GM18499 (cell line): Measurements from ENCODE around the gene WASL.
"Not testable (repeated sequence)": the region's sequence is repeated elsewhere in the genome, so short reads cannot be mapped to it uniquely, and the experiment has no call there.

Source experiments
- ATAC-seq: cut with Tn5 transposase; IDR thresholded peaks from one replicate; pipeline ENCODE4 v1.9.1; 2021; ENCODE audit warnings: moderate number of reproducible peaks; ENCODE audit not compliant: insufficient read depth, unreplicated experiment

Gene WASL

DNA sequence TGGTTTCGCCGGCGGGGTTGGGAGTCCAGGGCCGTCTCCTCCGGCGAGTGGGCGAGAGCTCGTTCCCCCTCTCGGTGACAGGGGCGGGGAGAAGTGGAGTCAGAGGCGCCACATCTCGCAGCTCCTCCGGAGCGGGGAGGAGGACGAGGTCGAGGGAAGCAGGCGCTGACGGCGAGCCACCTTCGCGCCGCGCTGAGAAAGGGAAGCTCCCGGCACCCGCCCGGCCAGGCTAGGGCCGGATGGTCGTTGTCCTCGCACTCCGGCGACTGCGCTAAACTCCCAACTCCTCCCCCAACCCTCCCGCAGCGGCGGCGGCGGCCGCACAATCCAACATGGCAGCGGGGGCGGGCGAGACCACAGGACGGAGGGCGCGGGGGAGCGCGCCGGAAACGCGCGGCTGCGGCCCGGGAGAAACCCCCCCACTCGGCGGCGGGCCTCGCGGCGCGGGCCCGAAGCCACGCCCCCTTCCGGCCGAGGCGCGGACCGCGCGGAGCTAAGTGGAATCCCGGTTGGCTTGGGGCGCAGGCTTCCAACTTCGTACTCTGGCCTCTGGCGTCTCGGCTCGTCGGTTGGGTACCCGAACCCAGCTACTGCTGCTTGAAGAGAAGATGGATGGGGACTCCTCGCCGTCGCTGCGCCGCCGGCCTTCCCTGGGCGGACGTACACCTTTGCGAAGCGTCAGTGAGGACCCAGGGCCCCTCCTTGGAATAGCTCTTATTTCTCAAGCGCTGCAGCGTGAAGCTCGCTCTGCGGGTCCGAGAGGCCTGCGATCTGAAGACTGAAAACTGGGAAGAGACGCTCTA, at the start of gene WASL:
WASL (minus strand) TSS at position 270 of the 803 bp plus-strand sequence; CDS start at position 1, 269 bp downstream.
- peak; percentile 49 for ATAC-seq

DNA sequence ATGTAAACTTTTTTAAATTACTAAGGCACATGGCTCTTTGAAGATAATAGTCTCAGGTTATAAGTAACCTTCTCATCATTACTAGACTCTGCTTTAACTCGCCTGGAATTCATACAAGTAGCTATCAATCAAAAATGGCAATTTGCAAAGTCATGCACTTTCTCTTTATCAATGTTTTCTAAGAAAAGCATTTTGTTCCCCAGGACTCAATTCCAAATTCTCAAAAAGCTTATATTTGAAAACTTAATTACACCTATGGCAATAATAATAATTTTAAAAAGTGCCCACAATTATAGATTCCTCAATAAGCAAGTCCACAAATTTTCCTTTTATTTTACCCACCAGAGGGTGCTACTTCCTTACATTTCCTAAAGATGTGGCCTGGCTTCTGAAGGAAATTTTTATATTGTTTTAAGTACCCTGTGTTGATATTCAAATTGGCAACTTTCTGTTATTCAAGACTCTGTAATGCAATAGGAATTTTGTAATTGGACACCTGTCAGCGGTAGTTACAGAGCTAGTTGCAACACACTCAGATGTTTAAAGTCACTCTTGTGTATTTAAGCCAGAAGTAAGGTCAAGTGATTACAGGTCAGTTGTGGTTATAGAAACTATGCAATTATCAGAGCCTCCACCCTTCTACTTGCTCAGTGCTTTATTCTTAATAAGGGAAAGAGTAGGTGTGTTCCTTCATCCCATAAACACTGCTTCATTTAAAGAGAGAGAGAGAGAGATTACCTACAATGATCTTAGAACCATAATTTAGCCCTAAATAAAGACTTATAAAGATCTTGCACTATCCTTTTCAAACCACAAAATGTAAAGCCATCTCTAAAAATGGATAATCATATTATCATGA, 49.1 kb upstream of the WASL start:
- ATAC-seq = no peak

DNA sequence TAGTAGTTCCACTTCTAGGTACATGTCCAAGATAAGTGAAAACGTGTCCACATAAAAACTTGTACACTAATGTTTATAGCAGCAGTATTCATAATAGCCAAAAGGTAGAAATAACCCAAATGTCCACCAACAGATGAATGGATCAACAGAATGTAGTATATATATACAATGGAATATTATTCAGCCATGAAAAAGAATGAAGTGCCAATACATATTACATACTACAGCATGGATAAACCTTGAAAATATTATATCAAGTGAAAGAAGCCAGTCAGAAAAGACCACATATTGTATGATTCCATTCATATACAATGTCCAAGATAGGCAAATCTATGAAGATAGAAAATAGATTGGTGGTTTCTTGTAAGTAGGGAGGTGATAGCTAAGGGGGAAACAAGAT, 47.8 kb upstream of the WASL start:
- no peak for ATAC-seq

DNA sequence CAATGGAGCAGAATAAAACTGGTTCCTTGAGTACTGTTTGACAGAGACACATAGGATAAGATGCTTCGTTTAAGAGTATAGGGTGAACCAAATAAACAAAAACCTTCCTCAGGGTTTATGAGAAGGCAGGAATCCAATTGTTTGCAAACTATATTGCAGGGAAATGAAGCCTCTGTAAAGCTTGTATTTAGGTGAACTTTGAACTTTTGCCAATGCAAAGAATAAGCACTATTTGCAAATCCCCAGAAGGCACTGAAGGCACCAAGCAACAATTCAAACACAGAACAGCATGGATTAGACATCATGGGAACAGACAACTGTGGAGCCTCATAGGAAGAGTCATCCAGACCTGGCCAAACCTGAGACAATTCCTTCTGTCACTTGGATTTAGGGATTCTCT, 47.1 kb upstream of the WASL start:
- ATAC-seq = no peak

DNA sequence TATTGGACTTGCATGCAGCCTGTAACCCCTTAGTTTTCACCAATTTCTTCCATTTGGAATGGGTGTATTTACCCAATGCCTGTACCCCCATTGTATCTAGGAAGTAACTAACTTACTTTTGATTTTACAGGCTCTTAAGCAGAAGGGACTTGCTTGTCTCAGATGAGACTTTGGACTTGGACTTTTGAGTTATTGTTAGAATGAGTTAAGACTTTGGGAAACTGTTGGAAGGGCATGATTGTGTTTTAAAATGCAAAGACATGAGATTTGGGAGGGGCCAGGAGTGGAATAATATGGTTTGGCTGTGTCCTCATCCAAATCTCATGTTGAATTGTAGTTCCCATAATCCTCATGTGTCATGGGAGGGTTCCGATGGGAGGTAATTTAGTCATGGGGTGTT, 46.3 kb upstream of the WASL start:
- ATAC-seq = not testable (repeated sequence)

DNA sequence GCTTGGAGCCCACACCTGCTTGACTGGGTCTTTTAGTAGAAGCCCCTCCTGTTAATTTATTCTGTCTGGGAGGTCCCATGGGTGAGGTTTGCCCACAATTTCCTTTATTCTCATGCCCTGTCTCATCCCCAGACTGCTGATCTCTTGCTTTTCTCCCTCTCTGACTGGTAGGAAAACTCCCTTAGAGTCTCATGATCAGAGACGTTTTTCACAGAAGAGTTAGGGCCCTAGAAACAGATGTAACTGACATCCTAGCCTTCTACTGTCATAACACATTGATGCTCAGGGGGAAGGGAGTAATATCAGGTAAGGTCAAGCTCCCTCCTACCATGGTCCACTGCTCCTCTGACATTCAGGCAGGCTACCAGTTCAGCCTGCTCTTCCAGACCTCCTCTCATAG, 43.7 kb upstream of the WASL start:
- no peak for ATAC-seq

DNA sequence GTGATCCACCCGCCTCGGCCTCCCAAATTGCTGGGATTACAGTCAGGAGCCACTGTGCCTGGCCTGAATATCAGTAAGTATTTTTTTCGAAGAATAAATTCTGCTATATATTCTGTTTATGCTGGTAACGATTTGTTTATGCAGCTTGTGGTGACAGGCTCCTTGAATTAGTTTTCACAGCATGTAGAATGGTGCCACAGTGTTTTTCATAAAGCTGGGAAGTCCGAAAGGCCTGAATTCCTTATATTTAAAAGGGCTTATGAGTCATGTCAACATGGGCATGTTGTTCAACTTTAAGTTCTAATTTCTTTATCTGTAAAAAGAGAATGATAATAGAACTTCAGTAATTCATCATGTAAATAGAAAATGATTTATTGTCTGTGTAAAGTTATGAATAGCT, 42.2 kb upstream of the WASL start:
- ATAC-seq = no peak

DNA sequence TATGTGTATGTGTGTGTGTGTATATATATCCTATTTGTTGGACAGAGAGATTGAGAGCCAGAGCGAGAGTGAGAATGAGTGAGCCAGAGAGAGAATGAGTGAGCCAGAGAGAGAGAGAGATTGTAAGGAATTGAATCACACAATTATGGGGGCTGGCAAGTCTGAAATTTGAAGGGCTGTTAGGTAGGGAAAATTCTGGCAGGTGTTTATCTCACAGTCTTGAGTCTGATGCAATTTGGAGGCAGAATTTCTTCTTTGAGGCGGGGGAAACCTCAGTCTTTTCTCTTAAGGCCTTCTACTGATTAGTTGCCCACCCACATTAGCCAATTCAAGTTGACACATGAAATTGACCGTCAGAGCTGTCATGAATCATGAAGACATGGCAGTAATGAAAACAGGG, 41.0 kb upstream of the WASL start:
- no peak for ATAC-seq

DNA sequence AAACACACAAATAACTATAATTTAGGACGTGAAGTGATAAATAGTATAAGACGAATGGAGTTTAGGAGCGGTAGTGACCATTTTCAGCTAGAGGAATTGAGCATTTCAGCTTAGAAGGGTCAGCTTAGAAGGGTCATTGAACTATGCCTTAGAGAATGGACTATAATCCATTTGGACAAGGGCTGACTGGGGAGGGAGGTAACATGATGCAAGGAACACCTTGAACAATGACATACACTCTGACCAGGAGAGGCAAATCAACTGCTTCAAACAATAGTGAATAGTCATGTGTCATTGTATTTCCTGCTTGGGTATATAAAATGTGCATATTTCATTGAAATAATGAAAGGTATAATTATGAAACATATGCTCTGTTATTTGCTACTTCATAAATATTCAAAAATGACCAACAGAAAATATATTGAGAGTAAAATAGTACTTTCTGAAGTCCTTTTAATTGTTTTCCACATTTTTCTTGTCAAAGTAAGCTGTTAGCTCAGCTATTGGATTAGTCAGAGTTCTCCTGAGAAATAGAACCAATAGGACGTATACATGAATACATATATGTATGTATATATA, 40.5 kb upstream of the WASL start:
- no peak for ATAC-seq

DNA sequence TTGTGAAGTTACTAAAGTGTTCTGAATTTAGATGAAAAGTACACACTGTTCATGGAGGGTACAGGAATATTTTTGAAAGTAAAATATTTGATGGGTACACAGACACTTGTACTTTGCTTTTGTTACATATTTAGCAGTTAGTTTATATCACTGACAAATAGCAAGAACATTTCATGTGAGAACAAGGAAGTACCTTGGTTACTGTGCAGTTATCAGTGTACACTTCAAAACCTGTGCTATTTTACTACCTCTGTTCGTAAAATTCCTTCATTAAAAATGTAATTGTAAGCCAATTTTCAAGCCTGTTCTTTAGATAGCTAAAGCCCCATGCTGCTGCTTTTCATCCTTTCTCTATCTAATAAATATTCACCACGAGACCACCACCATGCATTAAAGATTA, 39.8 kb upstream of the WASL start:
- ATAC-seq = no peak

DNA sequence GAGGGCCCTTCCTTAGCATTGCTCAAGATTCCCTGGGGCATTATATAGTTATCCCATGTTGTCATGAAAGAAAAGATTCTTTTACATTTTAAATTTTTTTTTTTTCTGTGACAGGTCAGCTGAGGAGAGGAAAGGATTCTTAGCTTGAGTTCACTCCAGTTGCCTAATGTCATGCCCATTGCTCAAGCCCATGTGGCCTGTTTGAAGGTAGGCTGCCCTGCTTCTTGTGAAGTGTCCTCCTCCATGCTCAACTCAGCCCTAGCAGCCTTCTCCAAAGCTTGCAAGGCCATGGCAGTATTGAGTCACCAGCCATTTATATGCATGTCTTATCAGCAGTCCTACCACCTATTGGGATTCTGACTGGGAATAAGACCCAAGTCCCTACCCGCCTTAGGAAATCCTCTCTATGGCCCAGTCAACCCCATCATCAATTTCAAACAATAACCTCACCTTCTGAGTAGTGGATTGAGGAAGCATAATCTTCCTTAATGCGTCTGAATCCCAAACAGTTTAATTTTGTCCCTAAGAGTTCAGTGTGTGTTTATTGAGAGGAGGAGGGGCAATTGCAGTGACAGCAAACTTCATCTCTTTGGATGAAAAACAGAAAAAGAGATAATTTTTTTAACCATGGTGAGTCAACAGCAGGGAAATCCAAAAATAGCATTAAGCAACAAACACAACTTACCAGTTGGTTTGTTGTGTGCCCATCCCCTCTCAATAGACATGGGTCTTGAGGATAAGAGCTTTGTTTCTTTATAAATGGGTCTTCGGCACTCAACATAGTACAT, 38.6 kb upstream of the WASL start:
- ATAC-seq = no peak

DNA sequence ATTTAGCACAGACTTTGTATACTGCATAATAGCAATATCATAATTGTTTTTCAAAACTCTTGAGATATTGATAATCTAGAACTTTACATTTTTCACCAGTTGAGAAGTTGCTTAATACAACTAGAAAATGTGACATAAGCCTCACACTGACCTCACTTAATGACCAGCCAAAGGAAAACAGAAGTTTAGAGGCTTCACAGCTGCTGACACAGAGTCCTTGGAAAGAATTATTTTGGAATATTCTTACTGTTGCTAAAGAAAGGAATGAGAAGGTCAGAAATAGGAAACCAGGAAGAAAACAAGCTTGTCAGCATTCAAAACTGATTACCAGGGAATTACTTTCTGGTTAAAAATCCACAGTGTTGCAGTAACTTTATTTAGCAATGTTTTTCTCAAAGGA, 35.5 kb upstream of the WASL start:
- ATAC-seq = no peak

DNA sequence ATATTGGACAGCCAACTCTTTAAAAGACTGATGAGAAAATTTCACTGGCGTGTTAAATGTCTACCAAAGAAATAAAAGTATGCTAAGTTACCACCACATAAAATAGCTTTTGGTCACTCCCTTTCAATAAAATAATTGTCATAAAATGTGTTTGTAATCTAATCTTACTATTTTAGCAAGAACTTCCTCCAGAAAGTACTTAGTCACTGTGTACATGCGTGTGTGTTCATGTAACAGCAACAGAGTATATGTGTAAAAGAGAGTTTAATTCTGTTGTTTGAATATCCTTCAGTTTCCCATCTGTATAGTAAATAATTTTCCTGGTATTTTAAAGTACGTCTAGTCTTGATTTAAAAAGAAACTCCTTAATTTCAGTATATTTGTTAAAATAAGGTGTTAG, 35.0 kb upstream of the WASL start:
- ATAC-seq = no peak

DNA sequence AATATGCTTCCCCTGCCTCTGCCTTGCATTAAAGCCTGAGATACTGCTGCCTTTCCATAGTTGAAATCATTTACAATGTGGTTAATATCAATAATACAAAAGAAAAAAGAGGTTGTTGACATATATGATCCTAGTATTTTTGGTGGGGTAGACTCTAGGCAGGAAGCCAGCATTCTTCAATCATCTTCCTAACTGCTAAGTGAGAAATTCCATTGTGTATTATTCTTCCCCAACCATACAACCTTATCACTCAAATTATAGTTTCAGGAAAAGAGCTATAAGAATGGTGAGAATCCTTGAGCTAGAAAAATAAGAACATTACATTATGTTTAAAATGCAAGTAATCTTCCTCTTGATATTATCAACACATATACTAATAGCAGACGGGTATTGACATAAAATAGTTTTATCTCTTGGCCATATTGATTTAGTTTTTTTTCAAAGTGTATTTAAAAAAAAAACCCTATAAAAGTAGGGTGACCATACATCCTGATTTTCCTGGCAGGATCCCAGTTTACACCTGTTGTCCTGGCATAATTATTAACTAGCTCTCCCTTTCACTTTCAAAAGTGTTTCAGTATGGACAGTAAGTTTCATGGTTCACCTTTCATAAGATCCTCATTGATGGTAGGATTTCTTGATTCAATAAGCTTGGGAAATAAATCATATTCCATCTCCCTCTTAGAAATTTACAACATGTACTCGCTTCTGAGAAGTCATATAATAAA, 33.4 kb upstream of the WASL start:
- no peak for ATAC-seq

DNA sequence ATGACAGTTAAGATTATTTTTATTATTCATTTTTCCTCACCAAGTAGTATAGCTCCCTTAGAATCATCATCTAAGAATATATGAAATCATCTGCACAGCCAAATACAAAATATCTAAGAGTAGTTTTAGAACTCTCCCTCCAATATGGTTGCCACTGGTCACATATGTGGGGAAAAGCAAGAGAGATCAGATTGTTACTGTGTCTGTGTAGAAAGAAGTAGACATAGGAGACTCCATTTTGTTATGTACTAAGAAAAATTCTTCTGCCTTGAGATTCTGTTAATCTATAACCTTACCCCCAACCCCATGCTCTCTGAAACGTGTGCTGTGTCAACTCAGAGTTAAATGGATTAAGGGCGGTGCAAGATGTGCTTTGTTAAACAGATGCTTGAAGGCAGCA, 31.7 kb upstream of the WASL start:
- not testable (repeated sequence) for ATAC-seq

DNA sequence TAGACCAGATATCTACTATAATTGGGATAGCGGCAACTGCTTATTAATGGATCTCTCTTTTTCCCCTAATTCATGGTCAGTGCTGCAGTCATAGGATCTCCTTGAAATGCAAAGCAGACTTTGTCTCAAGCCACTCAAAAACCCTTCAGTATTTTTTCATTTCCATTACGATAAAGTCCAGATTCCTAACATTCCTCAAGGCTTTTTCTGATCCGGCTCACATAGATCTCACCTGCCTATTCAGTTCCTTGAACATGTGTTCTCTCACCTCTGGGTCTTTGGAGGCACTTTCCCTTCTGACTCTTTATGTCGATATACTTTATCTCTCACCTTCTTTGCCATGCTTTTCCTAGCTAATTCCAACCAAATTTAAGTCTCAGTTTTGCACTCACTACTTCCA, 25.7 kb upstream of the WASL start:
- ATAC-seq = no peak

DNA sequence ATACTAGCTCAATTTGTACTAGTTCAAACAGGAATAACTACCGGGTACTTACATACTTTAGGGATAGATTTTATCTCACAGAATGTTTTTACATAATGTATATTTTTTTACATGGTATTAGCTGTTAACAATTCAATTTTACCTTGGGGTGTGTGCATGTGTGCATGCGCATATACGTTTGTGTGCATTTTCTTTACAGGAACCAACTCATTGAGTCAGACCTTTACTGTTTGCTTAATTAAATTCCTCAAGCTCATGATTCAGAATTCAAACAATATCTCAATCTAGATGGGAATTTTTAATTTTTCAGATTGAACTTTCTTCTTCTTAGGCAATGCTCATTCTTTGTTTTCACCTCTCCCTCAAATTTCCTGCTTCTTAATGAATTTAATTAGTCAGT, 24.7 kb upstream of the WASL start:
- ATAC-seq = no peak

DNA sequence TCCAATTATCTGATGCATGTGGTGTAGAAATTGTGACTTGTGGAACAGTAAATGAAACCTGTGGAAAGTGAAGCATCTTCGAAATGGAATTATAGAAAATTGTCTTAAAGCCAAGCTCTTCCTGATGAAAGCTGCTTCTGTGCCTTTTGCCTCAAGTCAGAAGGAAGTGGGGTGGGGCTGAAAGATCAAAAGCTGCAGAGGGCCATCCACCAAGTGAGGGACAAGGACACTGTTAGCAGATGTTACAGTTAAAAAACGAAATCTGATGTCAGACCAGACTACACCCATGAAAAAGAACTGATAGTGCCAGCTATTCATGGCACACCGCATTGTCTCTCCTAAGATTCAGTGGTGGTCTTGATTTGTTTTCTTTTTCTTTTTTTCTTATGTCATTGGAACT, 23.8 kb upstream of the WASL start:
- no peak for ATAC-seq

DNA sequence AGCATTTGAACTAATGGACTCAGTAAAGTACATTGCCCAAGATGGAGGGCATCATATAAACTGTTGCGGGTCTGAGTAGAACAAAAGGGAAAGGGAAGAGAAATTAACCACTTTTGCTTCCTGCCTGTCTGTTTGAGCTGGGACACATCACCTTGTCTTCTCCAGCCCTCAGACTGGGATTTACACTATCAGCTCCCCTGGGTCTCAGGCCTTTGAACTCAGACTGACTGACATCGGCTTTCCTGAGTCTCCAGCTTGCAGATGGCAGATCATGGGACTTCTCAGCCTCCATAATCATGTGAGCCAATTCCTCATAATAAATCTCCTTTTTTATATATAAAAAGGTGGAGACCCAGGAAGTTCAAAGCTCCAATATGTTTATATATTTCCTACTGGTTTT, 23.0 kb upstream of the WASL start:
- no peak for ATAC-seq

DNA sequence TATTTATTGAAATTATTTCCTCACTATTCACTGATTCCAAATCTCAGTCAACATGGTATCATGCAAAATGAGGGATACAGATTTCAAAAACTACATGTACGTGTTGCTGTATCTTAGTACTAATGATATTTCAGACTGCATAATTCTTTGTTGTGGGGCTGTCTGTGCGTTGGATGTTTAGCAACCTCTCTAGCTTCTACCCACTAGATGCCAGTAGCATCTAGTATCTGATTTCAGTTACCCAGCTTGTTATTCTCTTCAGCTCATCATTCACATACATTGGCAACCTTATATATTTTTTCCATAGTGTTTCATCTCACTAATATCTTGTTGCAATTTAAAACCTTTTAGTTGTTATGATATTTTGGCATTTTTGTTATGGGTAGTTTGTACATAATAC, 22.5 kb upstream of the WASL start:
- no peak for ATAC-seq
